Forelimb muscle (tissue), 1 donor: ENCODE measurements around the gene POU2F3. TPM values are rescaled to one million over a fixed set of nuclear protein-coding genes. Genes with fewer than 3 reads are reported as not detected.

Experiments
- DNase-seq: peaks from one replicate; pipeline ENCODE4 v3.0.0-alpha.2; 2013; ENCODE audit warnings: low read depth
- polyA plus RNA-seq: library from polyadenylated mRNA; unstranded; fragments of 120-200 nt; gene quantifications from one replicate; pipeline ENCODE4 v1.2.1, GENCODE V29; 2013; ENCODE audit not compliant: insufficient read length

POU2F3 gene
- polyA plus RNA-seq, 1 donor, result 0.04 TPM

DNA sequence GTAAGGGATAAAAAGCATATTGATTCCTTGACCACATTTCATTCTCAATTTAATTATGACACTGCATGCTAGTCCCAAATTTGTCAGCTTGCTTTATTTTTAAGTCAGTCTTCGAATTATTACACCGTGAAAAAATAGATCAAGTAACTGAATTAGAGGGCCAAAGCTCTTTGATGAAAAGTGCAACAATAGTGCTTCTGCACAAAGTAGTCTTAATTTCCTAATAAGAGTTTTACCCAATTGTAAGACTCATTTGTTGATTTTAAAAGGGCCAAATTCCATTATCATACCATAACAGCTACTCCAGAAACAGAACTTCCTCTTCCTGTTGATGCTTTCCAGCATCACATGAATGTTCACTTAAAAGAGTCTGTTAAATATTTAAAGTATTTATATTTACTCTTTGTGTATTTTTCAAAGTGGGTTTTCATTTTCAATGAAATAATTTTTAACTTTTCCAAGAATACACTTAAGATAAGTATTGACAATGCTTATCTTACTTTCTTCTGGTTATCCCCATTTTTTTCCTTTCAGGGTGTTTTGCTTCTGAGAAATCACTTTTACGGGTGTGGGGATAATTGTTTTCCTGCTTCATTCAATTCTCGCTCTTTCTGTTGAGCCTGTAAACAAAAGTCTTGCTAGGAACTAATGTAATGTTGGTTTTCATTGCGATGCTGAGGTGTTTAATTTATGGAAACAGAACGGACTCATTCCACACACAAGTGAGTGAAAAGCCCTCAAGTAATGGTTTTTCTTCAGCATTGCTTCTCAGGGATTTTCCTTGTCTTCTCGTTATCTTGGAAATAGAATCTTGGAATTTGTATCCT is 98.4 kb downstream of the POU2F3 start:
- no peak for DNase-seq

DNA sequence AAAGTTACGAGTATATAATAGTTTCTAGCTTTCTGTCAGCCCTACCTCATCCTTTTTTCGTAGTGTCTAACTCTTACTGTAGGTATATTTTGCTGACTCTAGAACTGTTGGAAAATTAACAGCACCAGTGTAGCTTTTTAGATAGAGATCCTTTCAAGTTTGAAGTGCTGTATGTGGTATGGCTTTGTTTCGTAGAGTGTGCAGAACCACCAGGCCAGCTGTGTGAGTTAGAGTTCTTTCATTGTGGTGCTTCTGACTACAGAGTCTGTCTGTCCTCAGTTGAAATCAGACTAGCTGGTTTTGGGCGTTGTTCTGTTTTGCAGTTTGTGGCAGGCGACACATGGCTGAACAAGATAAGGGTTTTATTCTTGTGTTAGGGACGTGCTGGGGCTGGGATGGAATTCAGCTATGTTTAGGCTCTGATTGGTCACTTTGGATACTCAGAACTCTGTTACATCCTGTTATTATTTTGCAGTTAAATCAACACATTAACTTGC is 99.5 kb downstream of the POU2F3 start:
- no peak for DNase-seq

DNA sequence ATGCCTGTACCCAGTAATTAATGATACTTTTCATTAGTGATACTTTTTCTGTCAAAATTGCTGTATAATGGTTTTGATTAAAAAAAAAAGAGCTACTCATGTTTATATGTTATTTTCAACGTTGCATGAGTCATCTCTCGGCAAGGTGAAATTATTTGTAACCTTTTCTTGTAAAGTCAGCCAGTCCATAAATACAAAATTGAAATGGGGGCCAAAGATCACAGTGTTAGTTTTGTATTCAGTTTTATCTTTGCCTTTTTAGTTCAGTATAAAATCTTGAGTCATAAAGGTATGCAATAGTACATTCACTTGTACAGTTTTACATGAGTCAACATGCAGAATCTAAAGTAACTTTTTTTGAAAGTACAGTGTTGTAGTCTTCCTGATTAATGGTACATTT is 100.6 kb downstream of the POU2F3 start:
- DNase-seq, result no peak

DNA sequence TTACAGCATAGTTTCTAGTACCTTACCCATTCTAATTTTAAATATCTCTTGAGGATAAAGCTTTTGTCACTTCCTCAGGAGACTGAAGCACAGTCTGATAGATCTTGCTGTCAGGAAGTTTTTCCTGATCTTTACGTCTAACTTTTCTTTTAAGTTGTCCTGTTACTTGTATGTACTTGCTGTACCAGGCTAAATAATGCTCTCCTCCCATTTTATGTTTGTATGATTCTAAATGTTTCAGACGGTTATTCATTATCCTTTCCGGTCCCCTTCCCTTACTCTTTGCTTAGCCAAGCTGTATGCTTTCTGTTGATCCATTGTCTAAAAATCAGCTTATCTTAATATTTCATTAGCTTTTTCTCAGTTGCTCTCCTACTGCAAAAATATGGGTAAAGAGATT is 102.3 kb downstream of the POU2F3 start:
- DNase-seq, result no peak

DNA sequence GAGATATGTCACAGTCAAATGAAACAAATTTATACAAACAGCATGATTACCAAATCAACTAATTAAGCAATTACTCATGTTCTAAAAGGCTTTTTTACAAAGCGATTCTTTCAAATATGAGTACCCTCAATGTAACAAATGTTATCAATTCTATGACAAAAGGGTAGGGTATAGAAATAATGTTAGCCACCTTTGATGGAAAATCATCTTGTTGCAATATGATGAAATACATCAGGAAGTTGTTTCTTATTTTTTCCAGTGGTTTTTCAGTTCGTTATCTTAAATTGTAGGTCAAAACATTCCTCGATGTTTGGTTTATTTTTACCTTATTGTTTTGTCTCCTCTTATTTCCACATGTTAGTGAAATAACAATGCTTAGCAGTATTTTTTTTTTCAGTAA is 102.7 kb downstream of the POU2F3 start:
- no peak for DNase-seq

DNA sequence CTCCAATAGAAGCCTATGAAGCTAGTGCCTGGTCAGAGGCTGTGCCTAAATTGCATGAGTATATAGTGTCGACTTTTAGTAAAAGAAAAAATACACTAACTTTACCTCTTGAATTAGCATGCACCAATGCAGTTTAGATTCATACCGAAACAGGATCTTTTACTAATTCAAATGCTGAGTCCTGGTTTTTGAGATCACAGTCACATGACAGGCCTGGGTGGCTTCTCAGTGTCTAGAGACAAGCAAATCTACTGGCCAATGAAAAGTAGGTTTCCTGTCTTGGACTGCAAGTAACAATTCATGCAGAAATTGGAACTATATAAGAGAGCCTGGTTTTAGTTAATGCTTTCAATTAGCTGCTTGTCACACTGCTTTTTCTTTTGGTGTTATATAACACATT is 103.5 kb downstream of the POU2F3 start:
- no peak for DNase-seq

DNA sequence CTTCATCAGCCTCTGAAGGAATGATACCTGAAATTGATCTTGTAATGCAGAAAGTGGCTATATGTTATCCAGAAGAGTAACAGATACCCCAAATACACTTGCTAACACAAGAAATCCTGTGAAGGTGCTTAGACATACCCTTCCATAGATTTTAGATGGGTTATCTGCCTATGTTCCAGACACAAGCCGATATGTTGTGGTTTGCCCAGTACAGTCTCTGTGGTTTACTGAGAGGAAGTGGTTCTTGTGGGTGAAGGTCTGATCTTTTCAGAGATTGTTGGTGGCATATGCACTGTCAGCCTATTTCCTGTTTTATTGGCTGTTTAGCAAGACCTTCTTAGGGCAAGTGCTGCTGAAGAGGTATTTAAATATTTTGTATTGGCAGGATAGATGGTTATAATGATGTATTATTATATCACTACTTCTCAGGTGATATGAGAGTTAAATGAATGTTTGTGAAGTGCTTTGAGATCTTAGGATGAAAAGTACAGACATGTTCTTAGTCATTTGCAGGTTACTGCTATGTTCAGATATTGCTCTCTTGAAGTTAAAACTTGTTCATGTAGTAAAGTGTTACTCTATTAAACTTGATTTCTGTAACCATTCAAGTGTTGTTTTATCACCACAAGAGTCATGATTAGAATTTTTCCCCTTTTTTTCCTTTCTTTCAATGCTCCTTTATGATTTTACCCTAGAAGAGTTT is 104.5 kb downstream of the POU2F3 start:
- DNase-seq, result no peak

DNA sequence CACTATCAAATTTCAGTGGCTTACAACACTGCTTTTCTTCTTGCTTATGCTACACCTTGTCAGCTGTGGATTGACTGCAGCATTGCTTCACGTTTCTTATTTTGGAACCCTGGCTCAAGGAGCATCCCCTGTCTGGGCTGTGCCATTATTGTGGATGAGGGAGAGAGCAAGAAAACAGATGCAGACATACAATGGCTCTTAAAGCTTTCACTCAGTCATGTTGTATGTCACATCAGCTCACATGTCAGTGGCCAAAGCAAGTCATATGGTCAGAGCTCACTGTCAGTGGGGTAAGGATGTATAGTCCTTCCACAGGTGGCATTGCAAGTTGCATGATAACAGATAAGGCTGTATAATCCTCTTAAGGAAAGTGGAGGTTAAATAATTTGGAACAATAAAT is 106.3 kb downstream of the POU2F3 start:
- DNase-seq, result no peak

DNA sequence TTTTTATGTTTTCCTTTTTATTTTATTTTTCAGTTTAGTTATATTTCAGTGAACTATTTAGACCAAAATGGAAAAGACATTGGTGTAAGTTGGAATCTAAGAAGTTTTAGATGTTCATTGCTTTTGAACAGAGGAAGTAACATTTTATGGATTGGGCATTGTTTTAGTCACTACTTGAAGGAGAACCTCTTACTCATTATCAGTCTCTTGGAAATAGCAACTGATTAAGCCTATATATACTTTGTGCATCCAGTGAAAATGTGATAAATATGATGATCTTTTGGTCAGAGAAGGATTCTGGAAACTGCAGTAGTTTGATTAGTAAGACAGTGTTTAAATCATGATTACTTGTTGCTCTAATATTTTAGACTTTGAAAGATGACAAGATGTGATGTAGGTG is 110.7 kb downstream of the POU2F3 start:
- DNase-seq, result no peak

DNA sequence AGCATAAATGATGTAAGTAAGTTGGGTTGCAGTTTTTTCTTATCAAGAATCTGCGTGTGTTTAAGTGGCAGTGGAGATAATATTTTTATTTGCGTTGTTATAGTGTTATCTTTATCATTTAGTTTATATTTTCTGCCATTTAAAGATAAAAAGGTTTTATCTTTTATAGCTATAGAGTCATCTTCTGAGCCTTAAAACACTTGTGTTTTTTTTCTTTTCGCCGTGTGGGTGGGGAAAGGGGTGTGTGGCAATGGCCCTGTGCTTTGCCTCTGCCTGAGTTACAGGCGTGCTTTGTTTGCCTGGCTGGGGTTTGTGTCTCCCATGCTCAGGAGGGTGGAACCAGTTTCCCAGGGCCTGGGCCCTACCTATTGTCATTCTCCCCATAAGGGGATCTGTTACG is 112.5 kb downstream of the POU2F3 start:
- DNase-seq, result no peak

DNA sequence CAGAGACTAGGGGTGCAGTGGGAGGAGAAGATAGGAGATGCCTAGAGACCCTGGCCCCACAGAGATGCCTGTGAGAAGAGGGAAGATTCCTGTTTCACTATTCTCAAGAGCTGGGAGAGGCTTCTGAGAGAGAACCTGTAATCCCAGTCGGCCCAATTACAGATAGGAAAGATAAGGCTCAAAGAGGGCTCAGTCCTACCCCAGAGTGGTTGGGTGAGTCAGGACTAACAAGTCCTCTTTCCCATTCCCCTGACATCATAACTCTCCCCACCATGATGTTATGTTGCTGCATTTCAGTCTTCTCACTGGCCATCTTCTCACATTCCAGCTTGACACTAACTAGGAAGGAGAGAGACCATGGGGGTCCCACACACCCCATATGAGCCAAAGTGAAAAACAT is 114.1 kb downstream of the POU2F3 start:
- no peak for DNase-seq

DNA sequence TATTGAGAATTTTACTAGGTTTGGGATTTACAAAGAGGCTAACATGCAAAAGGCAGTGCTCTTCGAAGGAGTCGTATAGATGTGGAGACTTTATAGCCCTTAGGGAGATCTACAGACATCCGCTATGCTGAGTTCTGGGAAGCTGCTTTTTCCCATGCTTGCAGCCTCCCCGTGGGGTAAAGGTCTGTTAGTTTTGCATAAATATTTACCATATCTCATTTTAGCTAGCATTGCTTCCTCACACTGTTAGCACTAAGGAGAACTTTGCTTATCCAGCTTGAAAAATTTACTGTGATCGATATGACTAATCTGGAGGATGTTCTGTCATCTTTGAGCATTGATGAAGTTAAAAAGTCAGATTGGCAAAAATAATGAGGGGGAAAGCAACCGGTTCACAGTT is 114.8 kb downstream of the POU2F3 start:
- no peak for DNase-seq

DNA sequence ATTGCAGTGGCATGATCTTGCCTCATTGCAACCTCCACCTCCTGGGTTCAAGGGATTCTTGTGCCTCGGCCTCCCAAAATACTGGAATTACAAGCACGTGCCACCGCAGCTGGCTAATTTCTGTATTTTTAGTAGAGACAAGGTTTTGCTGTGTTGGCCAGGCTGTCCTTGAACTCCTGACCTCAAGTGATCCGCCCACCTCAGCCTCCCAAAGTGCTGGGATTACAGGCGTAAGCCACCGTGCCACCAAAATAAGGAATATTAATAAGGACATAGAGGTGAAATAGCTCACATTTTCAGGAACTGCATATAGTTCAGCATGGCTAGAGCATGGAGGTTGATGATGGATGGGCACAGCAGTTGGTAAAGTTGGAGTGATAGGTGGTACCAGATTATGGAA is 117.7 kb downstream of the POU2F3 start:
- no peak for DNase-seq

DNA sequence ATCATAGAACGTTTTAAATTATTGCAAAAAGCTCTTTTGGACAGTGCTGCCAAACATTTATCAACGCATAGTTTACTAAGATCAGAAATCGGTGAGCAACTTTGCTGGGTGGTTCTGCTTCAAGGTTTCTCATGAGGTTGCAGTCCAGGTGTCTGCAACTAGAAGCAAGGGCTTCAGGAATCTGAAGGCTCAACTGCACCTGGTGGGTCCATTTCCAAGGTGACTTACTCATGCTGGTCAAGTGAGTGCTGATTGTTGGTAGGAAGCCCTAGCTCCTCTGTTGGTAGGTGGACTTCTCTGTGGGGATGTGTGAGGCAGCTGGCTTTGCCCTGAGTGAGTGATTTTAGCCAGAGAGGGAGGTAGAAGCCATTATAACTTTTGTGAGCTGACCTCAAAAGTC is 118.8 kb downstream of the POU2F3 start:
- DNase-seq, result no peak

DNA sequence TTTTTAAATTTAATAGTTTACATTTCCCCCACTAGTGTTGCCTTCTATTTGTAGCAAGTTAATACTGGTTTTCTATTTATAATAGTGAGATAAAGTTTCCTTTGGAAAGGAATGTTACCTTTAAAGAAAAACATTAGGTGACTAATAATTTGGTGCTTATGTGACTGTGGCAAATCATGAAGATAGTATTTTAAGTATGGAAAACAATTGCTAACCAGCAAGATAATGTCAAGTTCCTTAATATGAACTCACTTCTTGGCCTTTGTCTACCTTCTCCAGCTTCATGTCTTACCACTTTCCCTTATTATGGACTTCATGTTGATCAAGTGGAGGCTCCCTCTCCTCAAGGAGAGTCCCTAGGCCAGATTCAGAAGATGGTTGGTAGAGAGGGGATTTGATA is 123.5 kb downstream of the POU2F3 start:
- DNase-seq, result no peak

DNA sequence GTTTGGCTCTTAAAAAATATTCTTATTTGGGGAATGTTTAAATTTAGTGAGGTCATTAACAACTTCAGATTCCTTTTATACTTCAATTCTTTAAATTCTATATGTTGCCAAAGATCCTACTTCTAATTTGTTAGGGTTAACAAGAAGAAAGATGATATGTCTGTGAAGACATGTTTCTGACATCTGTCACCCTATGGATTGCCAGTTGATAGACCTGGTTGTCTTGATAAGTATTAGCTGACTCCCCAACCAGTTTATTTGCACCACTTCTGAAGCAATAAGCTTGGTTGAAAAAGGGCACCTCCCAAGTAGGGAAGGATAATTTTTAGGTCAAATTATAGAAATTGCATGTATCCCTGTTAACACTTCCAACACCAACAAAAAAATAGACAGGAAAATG is 125.6 kb downstream of the POU2F3 start:
- DNase-seq, result no peak

Other genes with a start within 250 kb of the POU2F3 start
- not detected for gene TRIM29, start 102.0 kb upstream of the POU2F3 start, polyA plus RNA-seq
- 48.6 TPM for gene OAF, start 29.1 kb upstream of the POU2F3 start, polyA plus RNA-seq
- 9.6 TPM for gene TLCD5, start 85.2 kb downstream of the POU2F3 start, polyA plus RNA-seq
- gene ARHGEF12, start 96.3 kb downstream of the POU2F3 start, polyA plus RNA-seq, result 34.2 TPM